RWPE2 (cell line): ENCODE data around the gene LDB2.

ENCODE experiments used
- ATAC-seq: fragments of 200-7000 bp; cut with Tn5 transposase; 3 replicates; pipeline ENCODE4 v1.9.1; 2021; ENCODE audit warnings: low read depth
- DNase-seq: peaks from one replicate; pipeline ENCODE4 v3.0.0-alpha.2; 2020; ENCODE audit warnings: low spot score
- H3K27ac ChIP-seq: fragments of 450-650 bp; 2 replicates; pipeline ENCODE4 v1.5.1; 2017; ENCODE audit warnings: mild to moderate bottlenecking; ENCODE audit not compliant: poor library complexity, severe bottlenecking
- H3K27me3 ChIP-seq: fragments of 250-450 bp; sonication (Bioruptor Pico); 2 replicates; pipeline ENCODE4 v1.5.1; 2021; ENCODE audit warnings: mild to moderate bottlenecking, moderate library complexity; ENCODE audit not compliant: insufficient read depth, poor library complexity, severe bottlenecking
- H3K36me3 ChIP-seq: fragments of 250-450 bp; sonication (Bioruptor Pico); 2 replicates; pipeline ENCODE4 v1.5.1; 2020; ENCODE audit warnings: low read depth, mild to moderate bottlenecking, moderate library complexity
- H3K4me1 ChIP-seq: fragments of 250-450 bp; sonication (Bioruptor Pico); 2 replicates; pipeline ENCODE4 v1.5.1; 2021; ENCODE audit warnings: mild to moderate bottlenecking, moderate library complexity; ENCODE audit not compliant: insufficient read depth, poor library complexity, severe bottlenecking
- H3K4me3 ChIP-seq: fragments of 250-450 bp; sonication (Bioruptor Pico); 2 replicates; pipeline ENCODE4 v1.5.1; 2021; ENCODE audit warnings: mild to moderate bottlenecking, moderate library complexity; ENCODE audit not compliant: severe bottlenecking
- H3K9me3 ChIP-seq: fragments of 250-450 bp; sonication (Bioruptor Pico); 2 replicates; pipeline ENCODE4 v1.5.1; 2021; ENCODE audit warnings: mild to moderate bottlenecking, moderate library complexity; ENCODE audit not compliant: severe bottlenecking
- TF ChIP-seq, protein P1 (sequence below): fragments of 450-650 bp; IDR thresholded peaks from one replicate; pipeline ENCODE4 v1.5.1; 2017; ENCODE audit warnings: mild to moderate bottlenecking, moderate library complexity; ENCODE audit not compliant: poor library complexity, severe bottlenecking

Gene LDB2

GRCh38 chr4:16617435-16617834 is 281.0 kb downstream of the LDB2 start:
- ATAC-seq (no peak), DNase-seq (no peak)
- no peaks in the 10 kb centered on the region for H3K9me3 ChIP-seq
- H3K4me3 ChIP-seq: no peak overlapping the region
- TF ChIP-seq, protein P1, sequence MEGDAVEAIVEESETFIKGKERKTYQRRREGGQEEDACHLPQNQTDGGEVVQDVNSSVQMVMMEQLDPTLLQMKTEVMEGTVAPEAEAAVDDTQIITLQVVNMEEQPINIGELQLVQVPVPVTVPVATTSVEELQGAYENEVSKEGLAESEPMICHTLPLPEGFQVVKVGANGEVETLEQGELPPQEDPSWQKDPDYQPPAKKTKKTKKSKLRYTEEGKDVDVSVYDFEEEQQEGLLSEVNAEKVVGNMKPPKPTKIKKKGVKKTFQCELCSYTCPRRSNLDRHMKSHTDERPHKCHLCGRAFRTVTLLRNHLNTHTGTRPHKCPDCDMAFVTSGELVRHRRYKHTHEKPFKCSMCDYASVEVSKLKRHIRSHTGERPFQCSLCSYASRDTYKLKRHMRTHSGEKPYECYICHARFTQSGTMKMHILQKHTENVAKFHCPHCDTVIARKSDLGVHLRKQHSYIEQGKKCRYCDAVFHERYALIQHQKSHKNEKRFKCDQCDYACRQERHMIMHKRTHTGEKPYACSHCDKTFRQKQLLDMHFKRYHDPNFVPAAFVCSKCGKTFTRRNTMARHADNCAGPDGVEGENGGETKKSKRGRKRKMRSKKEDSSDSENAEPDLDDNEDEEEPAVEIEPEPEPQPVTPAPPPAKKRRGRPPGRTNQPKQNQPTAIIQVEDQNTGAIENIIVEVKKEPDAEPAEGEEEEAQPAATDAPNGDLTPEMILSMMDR: no peak
- H3K4me1 ChIP-seq: no peaks in the 10 kb centered on the region
- H3K36me3 ChIP-seq: no peaks in the 10 kb centered on the region
- H3K27me3 ChIP-seq: no peaks in the 10 kb centered on the region
- no peak overlapping the region for H3K27ac ChIP-seq

GRCh38 chr4:16617011-16617410 is 281.4 kb downstream of the LDB2 start:
- Histone ChIP-seq H3K4me3 (no peak overlapping the region), H3K27ac (no peak overlapping the region), H3K27me3 (no peaks in the 10 kb centered on the region), H3K9me3 (no peaks in the 10 kb centered on the region), H3K4me1 (no peaks in the 10 kb centered on the region), H3K36me3 (no peaks in the 10 kb centered on the region)
- TF ChIP-seq, protein P1: no peak
- no peak for DNase-seq
- no peak for ATAC-seq

GRCh38 chr4:16609170-16609758 is 289.2 kb downstream of the LDB2 start:
- H3K4me1 ChIP-seq: no peaks in the 10 kb centered on the region
- H3K4me3 ChIP-seq: no peak overlapping the region
- no peak for ATAC-seq
- no peaks in the 10 kb centered on the region for H3K9me3 ChIP-seq
- no peak for DNase-seq
- no peak overlapping the region for H3K27ac ChIP-seq
- no peaks in the 10 kb centered on the region for H3K36me3 ChIP-seq
- H3K27me3 ChIP-seq: no peaks in the 10 kb centered on the region
- TF ChIP-seq, protein P1: no peak

DNA sequence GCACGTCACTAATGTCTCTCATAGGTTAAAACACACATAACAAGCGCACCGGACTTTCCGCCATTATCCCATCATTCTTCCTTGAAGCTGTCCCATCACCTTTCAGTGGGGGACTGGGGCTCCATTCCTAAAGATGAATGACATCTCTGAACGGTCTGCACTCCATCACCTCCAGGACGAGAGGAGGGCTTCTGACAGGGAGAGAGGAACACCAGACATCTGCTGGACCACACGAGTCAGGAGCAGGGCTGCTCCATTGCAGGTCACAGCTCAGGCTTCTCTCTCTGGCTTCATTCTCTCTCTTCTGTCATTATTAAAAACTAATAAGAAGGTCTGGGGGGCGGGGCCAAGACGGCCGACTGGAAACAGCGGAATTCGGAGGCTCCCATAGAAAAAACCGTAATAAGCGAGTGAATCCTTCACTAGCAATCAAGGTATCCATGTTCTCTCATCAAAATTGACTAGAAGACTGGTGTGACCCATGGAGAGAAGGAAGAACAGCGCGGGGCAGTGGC is 289.8 kb downstream of the LDB2 start:
- ATAC-seq (no peak), DNase-seq (no peak)
- H3K27ac ChIP-seq: no peak overlapping the region
- no peaks in the 10 kb centered on the region for H3K9me3 ChIP-seq
- TF ChIP-seq, protein P1: no peak
- H3K4me3 ChIP-seq: no peak overlapping the region
- H3K27me3 ChIP-seq: no peaks in the 10 kb centered on the region
- H3K36me3 ChIP-seq: no peaks in the 10 kb centered on the region
- no peaks in the 10 kb centered on the region for H3K4me1 ChIP-seq

GRCh38 chr4:16608123-16608522 is 290.3 kb downstream of the LDB2 start:
- H3K4me3 ChIP-seq: no peak overlapping the region
- no peak overlapping the region for H3K27ac ChIP-seq
- DNase-seq (no peak), ATAC-seq (no peak)
- no peaks in the 10 kb centered on the region for H3K27me3 ChIP-seq
- TF ChIP-seq, protein P1: no peak
- H3K9me3 ChIP-seq: no peaks in the 10 kb centered on the region
- no peaks in the 10 kb centered on the region for H3K36me3 ChIP-seq
- no peaks in the 10 kb centered on the region for H3K4me1 ChIP-seq
